H1 (cell line): ENCODE results near the gene GNAO1. TPM values are rescaled to one million over a fixed set of nuclear protein-coding genes. Genes with fewer than 3 reads are reported as not detected.

Experiments
- CTCF ChIA-PET: fragments of 300-600 bp; sonication (Branson Sonifier 250); formaldehyde crosslinking; loops from one replicate; lab custom pipeline; 2021; ENCODE audit not compliant: partially characterized antibody; lab: Charles Lee
- POLR2A ChIA-PET: fragments of 300-600 bp; sonication (Branson Sonifier 250); formaldehyde crosslinking; loops from one replicate; lab custom pipeline; 2021; ENCODE audit warnings: inconsistent platforms; ENCODE audit not compliant: partially characterized antibody; lab: Charles Lee
- DNase-seq, 2 experiments: peaks; one replicate each; pipeline versions ENCODE4 v3.0.0 to v3.0.0-alpha.2; 2010 to 2022; ENCODE audit warnings: low spot score in 2 of 2, low read depth in 1 of 2, mixed read lengths in 1 of 2
- FAIRE-seq: peaks from 2 replicates; lab custom pipeline; 2011; peaks lifted over from hg19 to GRCh38; lab: Jason Lieb, UNC
- H2AFZ ChIP-seq: 2 replicates; pipeline ENCODE4 v1.8.1; 2012; ENCODE audit warnings: low read length, inconsistent platforms
- H2AK5ac ChIP-seq: 2 replicates; pipeline ENCODE4 v1.6.1; 2013; ENCODE audit warnings: low read depth, low read length
- H2BK120ac ChIP-seq: replicated peaks from 2 replicates; pipeline ENCODE3; 2013; ENCODE audit warnings: low read depth, low read length, inconsistent platforms
- H2BK12ac ChIP-seq: 2 replicates; pipeline ENCODE4 v1.6.1; 2013; ENCODE audit warnings: low read depth, low read length
- H2BK15ac ChIP-seq: 2 replicates; pipeline ENCODE4 v1.6.1; 2013; ENCODE audit warnings: low read length
- H2BK20ac ChIP-seq: 2 replicates; pipeline ENCODE4 v1.6.1; 2013; ENCODE audit warnings: low read length
- H2BK5ac ChIP-seq: 2 replicates; pipeline ENCODE4 v1.6.1; 2013; ENCODE audit warnings: low read depth, low read length
- H3K14ac ChIP-seq: 2 replicates; pipeline ENCODE4 v1.6.1; 2013; ENCODE audit warnings: inconsistent platforms; ENCODE audit not compliant: insufficient read length
- H3K18ac ChIP-seq: 2 replicates; pipeline ENCODE4 v1.6.1; 2013; ENCODE audit warnings: low read length; ENCODE audit errors: extremely low read depth
- H3K23ac ChIP-seq: 2 replicates; pipeline ENCODE4 v1.6.1; 2013; ENCODE audit warnings: inconsistent platforms; ENCODE audit not compliant: insufficient read length
- H3K23me2 ChIP-seq: 2 replicates; pipeline ENCODE4 v1.6.1; 2013; ENCODE audit warnings: low read depth, low read length
- H3K27ac ChIP-seq: 2 replicates; pipeline ENCODE4 v1.6.1; 2011; ENCODE audit warnings: low read depth, low read length, inconsistent platforms
- H3K27me3 ChIP-seq, 4 experiments: replicated peaks in 1 of 4; 1 replicate in 1 of 4; 2 replicates in 3 of 4; pipeline versions ENCODE4 v1.6.1 to v1.8.1; 2011 to 2013; ENCODE audit warnings: low read length in 3 of 4, mild to moderate bottlenecking in 3 of 4, inconsistent platforms in 2 of 4, mixed read lengths in 2 of 4, moderate library complexity in 1 of 4; ENCODE audit not compliant: control insufficient read depth in 3 of 4, insufficient read depth in 3 of 4; ENCODE audit errors: extremely low read depth in 1 of 4
- H3K36me3 ChIP-seq, 4 experiments: 2 replicates each; pipeline versions ENCODE4 v1.6.1 to v1.8.1; 2011 to 2013; ENCODE audit warnings: mild to moderate bottlenecking in 4 of 4, low read length in 3 of 4, moderate library complexity in 2 of 4, control low read depth in 1 of 4, inconsistent platforms in 1 of 4; ENCODE audit not compliant: insufficient read depth in 4 of 4, control insufficient read depth in 2 of 4
- H3K4ac ChIP-seq: replicated peaks from 2 replicates; pipeline ENCODE3; 2013; ENCODE audit warnings: low read length, low read depth, mixed read lengths, inconsistent platforms; ENCODE audit not compliant: insufficient read length
- H3K4me1 ChIP-seq, 4 experiments: replicated peaks in 1 of 4; 1 replicate in 1 of 4; 2 replicates in 3 of 4; pipeline versions ENCODE4 v1.6.1 to v1.8.1; 2011 to 2013; ENCODE audit warnings: low read length in 3 of 4, inconsistent platforms in 2 of 4, mixed read lengths in 1 of 4; ENCODE audit not compliant: insufficient read depth in 4 of 4, control insufficient read depth in 3 of 4
- H3K4me2 ChIP-seq, 2 experiments: 2 replicates each; pipeline versions ENCODE4 v1.6.1 to v1.8.1; 2011 to 2013; ENCODE audit warnings: low read depth in 2 of 2, low read length in 2 of 2, control low read depth in 1 of 2, inconsistent platforms in 1 of 2, mild to moderate bottlenecking in 1 of 2; ENCODE audit not compliant: insufficient read depth in 1 of 2
- H3K4me3 ChIP-seq, 4 experiments: fragments of 200-600, 300-600 bp in 1 of 4; sonication (generic), shearing (Covaris generic), sonication (Bioruptor Twin) in 1 of 4; 2 replicates each; pipeline versions ENCODE4 v1.5.1 to v1.8.1; 2011 to 2016; ENCODE audit warnings: low read length in 4 of 4, low read depth in 3 of 4, control low read depth in 2 of 4, inconsistent platforms in 2 of 4, mild to moderate bottlenecking in 2 of 4, mixed read lengths in 1 of 4, moderate library complexity in 1 of 4; ENCODE audit not compliant: insufficient read depth in 2 of 4; ENCODE audit errors: extremely low read depth in 1 of 4
- H3K56ac ChIP-seq: replicated peaks from 2 replicates; pipeline ENCODE3; 2013; ENCODE audit warnings: low read depth, mild to moderate bottlenecking, mixed read lengths, low read length, inconsistent platforms; ENCODE audit not compliant: insufficient read length
- H3K79me1 ChIP-seq: 2 replicates; pipeline ENCODE4 v1.6.1; 2013; ENCODE audit warnings: low read depth, low read length, control low read depth
- H3K79me2 ChIP-seq, 2 experiments: 2 replicates each; pipeline versions ENCODE4 v1.6.1 to v1.8.1; 2012 to 2013; ENCODE audit warnings: low read length in 2 of 2, mild to moderate bottlenecking in 2 of 2, inconsistent platforms in 1 of 2; ENCODE audit not compliant: insufficient read depth in 2 of 2, control insufficient read depth in 1 of 2
- H3K9ac ChIP-seq, 4 experiments: replicated peaks in 1 of 4; 1 replicate in 1 of 4; 2 replicates in 3 of 4; pipeline versions ENCODE4 v1.6.1 to v1.8.1; 2011 to 2013; ENCODE audit warnings: low read depth in 3 of 4, low read length in 3 of 4, control low read depth in 2 of 4, mild to moderate bottlenecking in 2 of 4, moderate library complexity in 2 of 4, inconsistent platforms in 1 of 4; ENCODE audit errors: extremely low read depth in 1 of 4
- H3K9me3 ChIP-seq, 2 experiments: 2 replicates each; pipeline versions ENCODE4 v1.6.1 to v1.8.1; 2012 to 2013; ENCODE audit warnings: mild to moderate bottlenecking in 2 of 2, moderate library complexity in 2 of 2, control low read depth in 1 of 2, inconsistent platforms in 1 of 2, low read depth in 1 of 2, low read length in 1 of 2, mixed read lengths in 1 of 2; ENCODE audit not compliant: insufficient read depth in 2 of 2
- H4K20me1 ChIP-seq, 2 experiments: replicated peaks in 1 of 2; 2 replicates each; pipeline versions ENCODE3 to v1.8.1; 2011 to 2013; ENCODE audit warnings: inconsistent platforms in 2 of 2, low read length in 2 of 2, mild to moderate bottlenecking in 1 of 2; ENCODE audit not compliant: insufficient read depth in 2 of 2, control insufficient read depth in 1 of 2
- H4K5ac ChIP-seq: 2 replicates; pipeline ENCODE4 v1.6.1; 2013; ENCODE audit warnings: low read length, low read depth, mixed read lengths, inconsistent platforms; ENCODE audit not compliant: insufficient read length
- H4K8ac ChIP-seq: 2 replicates; pipeline ENCODE4 v1.8.0; 2013; ENCODE audit warnings: mild to moderate bottlenecking, moderate library complexity, low read length, inconsistent platforms; ENCODE audit not compliant: insufficient read depth; ENCODE audit errors: extremely low read depth
- H4K91ac ChIP-seq: replicated peaks from 2 replicates; pipeline ENCODE3; 2013; ENCODE audit warnings: low read length, mixed read lengths, inconsistent platforms; ENCODE audit not compliant: insufficient read length
- RNF2 ChIP-seq: fragments of 200-900, 300-1000 bp; sonication (generic); IDR thresholded peaks from 2 replicates; pipeline ENCODE4 v1.7.1; 2016; ENCODE audit warnings: borderline replicate concordance, low read depth, mild to moderate bottlenecking, antibody characterized with exemption, low read length; ENCODE audit not compliant: poor library complexity, severe bottlenecking; ENCODE audit errors: missing control alignments
- WGBS, 2 experiments: shearing (Covaris generic) in 1 of 2; methylation state at CpG; one replicate each; pipeline versions ENCODE4 v1.1.6 to v1.1.7; 2013 to 2015; ENCODE audit warnings: low lambda C conversion rate in 2 of 2, mixed read lengths in 2 of 2, inconsistent platforms in 1 of 2, low coverage in 1 of 2, missing lambda C conversion rate in 1 of 2; ENCODE audit not compliant: insufficient replicate concordance in 2 of 2, insufficient coverage in 1 of 2, insufficient read length in 1 of 2; ENCODE audit errors: extremely low coverage in 1 of 2, missing lambda C conversion rate in 1 of 2; 5-methylcytosine and 5-hydroxymethylcytosine counted together
- polyA plus RNA-seq, 7 experiments: library from polyadenylated mRNA; depleted of rRNA in 3 of 7; stranded (reverse) in 5 of 7; unstranded in 2 of 7; fragments of >200 nt in 5 of 7; fragments of 200-250 nt in 2 of 7; gene quantifications; 1 replicate in 5 of 7; 2 replicates in 1 of 7; 4 replicates in 1 of 7; pipeline versions ENCODE4 v1.2.1 to v1.2.3, GENCODE V29; 2011 to 2013; ENCODE audit warnings: missing spikeins in 2 of 7, mixed read lengths in 2 of 7
- total RNA-seq: library from RNA; stranded (reverse); fragmentation: NEBNext Ultra II Directional; extraction: Animal tissue kit (Norgen Biotek cat#: 25700); gene quantifications from 2 replicates; pipeline ENCODE4 v1.2.1, GENCODE V29; 2021

The GNAO1 gene
- total and polyA plus RNA-seq, 2 of the 8 experiments (the other 6 are each of a cell fraction or from before 2014, with no cell fraction given): 6.7 to 34.4 TPM

GRCh38 chr16:56242740-56243139 lies 51.5 kb downstream of the GNAO1 start:
- H3K79me1 ChIP-seq: peaks cover 6% of the 10 kb centered on the region; the same call in 1 of the 2 replicates
- H3K4me2 ChIP-seq: no peak overlapping the region
- H3K56ac ChIP-seq: no peak overlapping the region
- no peak overlapping the region for H4K8ac ChIP-seq
- no peak overlapping the region for H4K91ac ChIP-seq
- no peak for TF ChIP-seq RNF2
- H3K9me3 ChIP-seq: no peaks in the 10 kb centered on the region
- no peaks in the 10 kb centered on the region for H3K27me3 ChIP-seq
- H4K20me1 ChIP-seq: no peaks in the 10 kb centered on the region
- H3K27ac ChIP-seq: no peak overlapping the region
- H4K5ac ChIP-seq: no peak overlapping the region
- no peak overlapping the region for H2BK12ac ChIP-seq
- H3K23me2 ChIP-seq: no peaks in the 10 kb centered on the region
- no peak overlapping the region for H2BK15ac ChIP-seq
- no peak overlapping the region for H2AK5ac ChIP-seq
- H3K79me2 ChIP-seq: no peaks in the 10 kb centered on the region
- FAIRE-seq (no peak), DNase-seq (no peak)
- H3K23ac ChIP-seq: no peak overlapping the region
- H3K4me3 ChIP-seq: no peak overlapping the region
- H3K36me3 ChIP-seq: no peaks in the 10 kb centered on the region
- ChIA-PET CTCF (interaction anchor here (0.9 to 1.8 kb wide), 2 partner anchors 20 to 76 kb away, joined by 3 to 6 read pairs; no protein-coding TSS in a partner anchor), POLR2A (no interaction called here)
- H3K9ac ChIP-seq: no peak overlapping the region
- no peak overlapping the region for H3K14ac ChIP-seq
- H3K18ac ChIP-seq: no peak overlapping the region
- no peak overlapping the region for H2BK120ac ChIP-seq
- no peak overlapping the region for H3K4ac ChIP-seq
- no peak overlapping the region for H2BK5ac ChIP-seq
- 62% methylated on average over 4 of the region's 4 CpGs; no CpG with 5 or more reads in 1 of the 2 experiments for WGBS, 2 experiments
- no peak overlapping the region for H2BK20ac ChIP-seq
- H3K4me1 ChIP-seq: peaks cover 2 to 9% (median 7%) of the 10 kb centered on the region in 4 experiments; a peak in 6 of 7 replicates
- no peak overlapping the region for H2AFZ ChIP-seq
